Stimulated activated CD4-positive, alpha-beta T cell treated with anti-CD3 and anti-CD28 coated beads, Interleukin-1b, Interleukin-23, amount 100 ng/mL, for 4 hours (primary cell): ENCODE data around the gene ITPRIPL2.

Source experiments
- DNase-seq, 2 donors: peaks; one replicate each; pipeline ENCODE4 v3.0.0-alpha.2; 2020; ENCODE audit warnings: low read depth in 2 of 2

The ITPRIPL2 gene

GRCh38 chr16:19113577-19114358, at the start of gene ITPRIPL2:
Gene ITPRIPL2 (plus strand): TSS chr16:19113964. CDS start chr16:19114462, 498 bp downstream.
- peak in 1 of 2 donors; percentile 5 for DNase-seq

DNA sequence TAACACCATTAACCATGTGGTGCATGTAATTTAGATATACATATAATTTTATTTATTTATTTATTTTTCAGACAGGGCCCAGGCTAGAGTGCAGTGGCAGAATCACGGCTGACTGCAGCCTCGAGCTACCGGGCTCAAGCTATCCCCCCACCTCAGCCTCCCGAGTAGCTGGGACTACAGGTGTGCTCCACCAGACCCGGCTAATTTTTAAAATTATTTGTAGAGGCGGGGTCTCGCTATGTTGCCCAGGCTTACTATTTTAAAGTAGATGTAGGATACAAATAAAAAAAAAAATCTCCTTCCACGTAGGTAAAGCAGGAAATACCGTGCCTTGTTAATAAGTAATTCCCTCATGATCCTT, 46.8 kb upstream of the ITPRIPL2 start:
- no peak for DNase-seq

DNA sequence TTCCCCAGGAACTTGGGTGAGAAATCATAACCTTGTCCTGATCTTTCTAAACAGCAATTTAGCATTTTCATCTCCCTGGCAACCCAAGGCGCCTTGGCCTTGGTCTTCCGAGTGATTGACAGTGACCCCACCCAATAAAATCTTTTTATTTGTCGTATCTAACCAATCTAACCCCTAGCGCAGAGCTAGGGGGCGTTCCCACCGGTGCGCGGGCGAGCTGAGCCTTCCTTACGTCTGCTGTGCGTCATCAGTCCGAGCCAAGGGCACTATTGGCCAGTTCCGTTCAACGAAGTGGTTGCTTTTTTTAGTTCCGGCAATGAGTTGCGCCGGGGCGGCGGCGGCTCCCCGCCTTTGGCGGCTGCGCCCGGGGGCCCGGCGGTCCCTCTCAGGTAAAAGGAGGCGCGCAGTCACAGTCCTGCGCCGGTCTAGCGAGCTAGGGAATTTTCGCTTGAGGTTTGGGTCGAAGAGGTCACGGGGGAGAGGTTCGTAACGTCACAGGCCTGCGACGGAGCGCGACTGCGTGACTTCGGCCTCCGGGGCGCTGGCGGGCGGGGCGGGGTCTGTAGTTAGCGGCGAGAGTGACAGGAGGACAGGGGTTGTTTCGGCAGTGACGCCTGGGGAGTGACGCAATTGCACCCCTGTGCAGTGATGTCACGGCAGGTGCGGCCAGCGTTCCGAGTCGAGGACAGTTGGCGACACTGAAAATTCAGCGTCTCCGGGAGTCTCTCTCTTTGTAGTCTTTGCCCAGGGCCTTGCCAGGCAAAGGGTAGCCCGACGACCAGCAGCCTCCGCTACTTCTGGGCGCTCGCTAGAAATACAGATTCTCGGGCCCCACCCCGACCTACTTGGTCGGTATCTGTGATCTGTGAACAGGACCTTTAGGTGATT, 46.2 kb upstream of the ITPRIPL2 start, which contains the start of gene COQ7:
TSS of gene COQ7 (plus strand) at position 266 of the 888 bp plus-strand sequence. CDS start at position 317, 51 bp downstream.
- peak; percentile 95 to 96 for DNase-seq

DNA sequence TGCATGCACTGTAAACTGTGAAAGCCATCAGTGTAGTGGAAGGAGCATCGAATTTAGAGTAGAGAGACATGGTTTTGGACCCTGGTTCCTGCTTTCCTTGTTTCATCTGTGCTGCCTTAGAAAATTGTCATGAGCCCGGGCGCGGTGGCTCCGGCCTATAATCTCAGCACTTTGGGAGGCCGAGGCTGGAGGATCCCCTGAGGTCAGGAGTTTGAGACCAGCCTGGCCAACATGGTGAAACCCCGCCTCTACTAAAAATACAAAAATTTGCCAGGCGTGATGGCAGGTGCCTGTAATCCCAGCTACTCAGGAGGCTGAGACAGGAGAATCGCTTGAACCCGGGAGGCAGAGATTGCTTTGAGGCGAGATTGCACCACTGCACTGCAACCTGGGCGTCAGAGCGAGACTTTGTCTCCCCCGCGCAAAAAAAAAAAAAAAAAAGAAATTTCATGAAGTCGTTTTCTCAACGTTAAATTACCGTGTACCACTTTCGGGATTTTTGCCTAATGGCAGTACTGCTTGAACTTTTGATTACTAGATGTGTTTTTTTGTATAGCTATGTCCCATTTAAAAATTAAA, 45.4 kb upstream of the ITPRIPL2 start:
- no peak for DNase-seq

DNA sequence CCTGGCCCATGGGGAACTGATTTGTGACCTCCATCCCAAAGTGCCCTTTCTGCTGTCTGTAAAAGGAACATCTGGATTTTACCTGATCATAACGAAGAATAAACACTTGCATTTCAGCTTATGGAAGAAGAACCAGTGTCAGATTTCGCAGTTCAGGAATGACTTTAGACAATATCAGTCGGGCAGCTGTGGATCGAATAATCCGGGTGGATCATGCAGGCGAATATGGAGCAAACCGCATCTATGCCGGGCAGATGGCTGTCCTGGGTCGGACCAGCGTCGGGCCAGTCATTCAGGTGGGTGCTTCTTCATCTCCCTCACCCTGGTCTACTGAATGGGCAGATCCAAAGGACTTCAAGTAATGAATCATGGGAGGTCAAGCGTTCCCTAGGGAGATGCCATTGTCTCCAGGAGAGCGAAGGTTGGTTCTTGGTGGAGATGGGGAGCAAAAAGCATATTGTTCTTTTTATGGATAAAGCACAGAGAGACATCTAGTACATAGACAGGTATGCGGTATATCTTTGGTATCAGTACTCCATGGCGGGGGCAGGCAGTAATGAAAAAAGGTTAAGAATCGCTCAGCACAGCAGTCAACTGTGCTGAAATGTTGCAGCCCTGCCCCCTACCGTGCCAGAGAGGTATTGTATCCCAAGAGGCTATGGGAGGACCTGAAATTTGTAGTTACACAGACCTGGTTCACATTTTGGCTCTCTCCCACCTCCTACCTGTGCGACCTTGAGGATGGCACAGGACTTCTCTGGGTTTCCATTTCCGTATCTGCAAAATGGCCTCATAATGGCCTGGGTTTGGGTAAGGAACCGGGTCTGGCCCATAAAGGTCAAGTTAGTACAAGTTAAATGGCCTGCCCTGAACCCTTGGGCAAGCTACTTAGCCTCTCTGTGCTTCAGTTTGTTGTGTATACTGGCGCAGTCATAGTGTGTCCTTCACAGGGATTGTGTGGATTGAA, 41.7 kb upstream of the ITPRIPL2 start:
- DNase-seq, result peak; percentile 33 to 41

DNA sequence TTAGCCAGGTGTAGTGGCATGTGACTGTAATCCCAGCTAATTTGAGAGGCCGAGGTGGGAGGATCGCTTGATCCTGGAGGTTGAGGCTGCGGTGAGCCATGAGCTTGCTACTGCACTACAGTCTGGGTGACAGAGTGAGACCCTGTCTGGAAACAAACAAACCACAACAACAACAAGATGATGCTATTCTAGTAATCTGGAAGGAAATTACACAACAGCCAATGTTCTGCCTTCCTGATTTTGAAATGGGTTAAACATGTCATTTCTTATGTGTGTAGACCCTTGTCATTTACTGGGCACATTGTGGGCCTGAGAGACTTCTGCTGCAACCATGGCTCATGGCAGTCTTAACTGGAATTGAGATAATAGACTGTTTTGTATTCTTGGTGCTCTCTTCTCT, 40.4 kb upstream of the ITPRIPL2 start:
- DNase-seq, result no peak

DNA sequence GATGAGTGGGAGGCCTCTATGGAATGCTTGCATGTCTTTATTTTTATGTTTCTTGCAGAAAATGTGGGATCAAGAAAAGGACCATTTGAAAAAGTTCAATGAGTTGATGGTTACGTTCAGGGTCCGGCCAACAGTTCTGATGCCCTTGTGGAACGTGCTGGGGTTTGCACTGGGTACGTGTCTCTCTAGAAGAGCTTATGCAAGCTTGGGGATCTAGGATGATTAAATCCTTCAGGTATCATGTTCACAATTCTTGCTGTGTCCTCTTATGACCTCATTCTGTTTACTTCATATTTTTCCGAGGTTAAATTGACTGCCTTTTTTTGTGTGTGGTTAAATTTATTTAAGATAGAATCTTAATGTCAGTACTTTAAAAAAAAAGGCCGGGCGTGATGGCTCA, 39.9 kb upstream of the ITPRIPL2 start:
- no peak for DNase-seq

DNA sequence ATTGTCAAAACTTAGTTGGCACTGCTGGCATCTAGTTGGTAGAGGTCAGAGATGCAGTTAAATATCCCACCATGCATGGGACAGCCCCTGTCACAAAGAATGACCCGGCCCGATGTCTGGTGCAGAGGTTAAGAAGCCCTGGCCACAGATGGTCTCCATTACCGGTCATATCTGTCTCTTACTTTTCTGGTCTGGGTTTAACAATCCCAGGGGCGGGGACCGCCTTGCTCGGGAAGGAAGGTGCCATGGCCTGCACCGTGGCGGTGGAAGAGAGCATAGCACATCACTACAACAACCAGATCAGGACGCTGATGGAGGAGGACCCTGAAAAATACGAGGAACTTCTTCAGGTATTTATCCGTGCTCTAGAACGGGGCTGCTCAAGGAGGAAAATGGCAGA, 38.3 kb upstream of the ITPRIPL2 start:
- no peak for DNase-seq

- DNase-seq, result no peak
Measured at GRCh38 chr16:19077879-19078278, 35.9 kb upstream of the ITPRIPL2 start.

DNA sequence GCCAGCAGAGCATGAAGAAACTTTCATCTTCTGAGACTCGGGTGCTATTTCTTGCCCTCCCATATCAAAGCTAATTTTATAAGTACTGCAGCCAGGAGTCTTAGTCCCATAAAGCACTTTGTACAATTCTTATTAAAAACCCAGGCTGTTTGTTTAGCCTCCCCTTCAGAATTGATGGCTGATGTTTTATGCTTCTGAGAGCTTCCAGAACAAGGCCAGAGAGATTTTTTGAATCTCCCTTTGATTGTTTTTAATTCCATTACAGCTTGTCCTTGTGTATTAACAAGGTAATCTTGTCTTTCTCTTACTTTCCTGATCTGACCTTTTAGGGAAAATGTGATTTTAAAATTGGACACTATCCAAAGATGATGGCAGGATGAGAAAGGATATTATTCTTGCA, 30.1 kb upstream of the ITPRIPL2 start:
- DNase-seq, result no peak

DNA sequence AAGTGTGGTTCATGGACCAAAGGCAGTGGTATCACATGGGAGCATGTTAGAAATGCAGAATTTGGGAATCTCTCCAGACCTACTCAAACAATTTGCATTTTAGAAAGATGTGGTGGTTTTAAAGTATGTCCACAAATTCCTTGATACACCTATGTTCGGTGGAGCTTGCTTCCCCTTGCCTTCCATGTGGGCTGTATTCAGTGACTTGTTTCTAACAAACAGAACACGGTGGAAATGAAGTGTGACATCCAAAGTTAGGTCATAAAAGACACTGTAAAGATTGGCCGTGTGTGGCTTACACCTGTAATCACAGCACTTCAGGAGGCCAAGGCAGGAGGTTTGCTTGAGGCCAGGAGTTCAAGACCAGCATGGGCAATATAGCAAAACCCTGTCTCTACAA, 29.6 kb upstream of the ITPRIPL2 start:
- no peak for DNase-seq

- no peak for DNase-seq
Measured at GRCh38 chr16:19084879-19085278, 28.9 kb upstream of the ITPRIPL2 start.

GRCh38 chr16:19085679-19086200, 28.0 kb upstream of the ITPRIPL2 start:
- DNase-seq, result no peak

GRCh38 chr16:19086322-19087199, 27.2 kb upstream of the ITPRIPL2 start:
- peak; percentile 74 to 80 for DNase-seq

DNA sequence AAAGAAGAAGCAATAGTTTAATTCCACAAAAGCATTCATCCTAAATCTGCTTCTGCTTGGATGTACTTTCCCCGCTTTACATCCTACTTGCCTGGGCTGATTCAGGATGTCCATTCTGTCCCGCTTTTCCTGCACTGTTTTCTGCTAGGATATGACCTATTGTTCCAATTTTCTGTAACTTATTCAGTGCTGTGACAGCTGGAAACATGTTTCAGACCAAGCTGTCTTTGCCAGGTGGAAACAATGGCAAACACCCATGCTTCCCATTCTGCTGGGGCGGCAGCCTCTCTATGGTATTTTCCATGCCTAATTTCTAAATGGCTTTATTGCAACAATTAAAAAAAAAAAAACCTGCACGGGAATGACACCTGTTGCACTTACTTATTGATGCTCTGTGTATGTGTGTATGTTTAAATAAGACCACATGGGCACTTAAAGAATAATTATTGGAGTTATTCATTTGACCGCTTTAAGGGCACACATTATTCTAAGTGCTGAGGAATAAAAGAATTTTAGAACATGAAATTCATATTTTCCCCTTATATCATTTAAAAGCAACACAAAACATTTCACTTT, 25.3 kb upstream of the ITPRIPL2 start:
- DNase-seq, result no peak

- DNase-seq, result no peak
Measured at GRCh38 chr16:19089410-19089955, 24.3 kb upstream of the ITPRIPL2 start.

- no peak for DNase-seq
Measured at GRCh38 chr16:19090916-19091315, 22.8 kb upstream of the ITPRIPL2 start.

DNA sequence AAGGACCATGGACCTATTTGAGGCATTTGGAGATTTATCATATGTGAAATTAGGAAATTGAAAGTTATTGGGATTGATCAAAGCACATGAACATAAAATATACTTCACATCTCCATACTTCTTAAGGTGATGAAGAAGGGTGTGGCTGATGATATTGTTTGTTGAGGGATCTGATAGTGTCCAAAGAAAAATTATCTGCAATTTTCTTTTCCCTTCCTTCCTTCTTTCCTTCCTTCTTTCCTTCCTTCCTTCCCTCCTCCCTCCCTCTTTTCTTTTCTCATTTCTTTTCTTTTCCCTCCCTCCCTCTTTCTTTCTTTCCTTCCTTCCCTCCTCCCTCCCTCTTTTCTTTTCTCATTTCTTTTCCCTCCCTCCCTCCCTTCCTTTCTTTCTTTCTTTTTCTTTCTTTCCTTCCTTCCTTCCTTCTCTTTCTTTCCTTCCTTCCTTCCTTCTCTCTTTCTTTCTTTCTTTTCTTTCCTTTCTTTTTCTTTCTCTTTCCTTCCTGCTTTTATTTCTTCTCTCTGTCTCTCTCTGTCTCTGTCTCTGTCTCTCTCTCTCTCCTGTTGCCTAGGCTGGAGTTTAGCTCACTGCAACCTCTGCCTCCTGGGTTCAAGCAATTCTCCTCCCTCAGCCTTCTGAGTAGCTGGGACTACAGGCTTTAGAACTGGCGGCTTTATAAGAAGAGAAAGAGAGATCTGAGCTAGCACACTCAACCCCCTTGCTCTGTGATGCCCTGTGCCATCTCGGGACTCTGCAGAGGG, 20.9 kb upstream of the ITPRIPL2 start:
- no peak for DNase-seq
